Measurements from ENCODE around the gene MILR1. TPM values are rescaled to one million over a fixed set of nuclear protein-coding genes. Genes with fewer than 3 reads are reported as not detected.

Gene MILR1
- total RNA-seq, 3 donors from 2014 or later (not counting 1 experiment from before 2014, with no cell fraction given): 2.2 to 12.0 (median 3.3) TPM

GRCh38 chr17:64439956-64440355 is 9.0 kb upstream of the MILR1 start:
- H3K9me3 Mint-ChIP-seq: peaks cover 2 to 5% of the 10 kb centered on the region in 2 donors
- no peak overlapping the region for H3K27ac Mint-ChIP-seq
- DNase-seq (no peak), ATAC-seq (no peak)
- peaks cover 21% of the 10 kb centered on the region for H3K9me3 ChIP-seq (ENCODE audit: control insufficient read depth, insufficient read depth, low read length)
- H3K4me3 ChIP-seq (ENCODE audit: low read length): no peak overlapping the region
- H3K36me3 ChIP-seq (ENCODE audit: control insufficient read depth, insufficient read depth, low read length): no peaks in the 10 kb centered on the region
- peaks cover 9% of the 10 kb centered on the region for H3K36me3 Mint-ChIP-seq
- H3K4me3 Mint-ChIP-seq: no peak overlapping the region
- H3K4me1 Mint-ChIP-seq: peaks cover 12% of the 10 kb centered on the region in 2 donors
- H3K27me3 ChIP-seq (ENCODE audit: control insufficient read depth, insufficient read depth, low read length): no peaks in the 10 kb centered on the region
- no peak overlapping the region for H3K27ac ChIP-seq (ENCODE audit: low read length)
- H3K27me3 Mint-ChIP-seq (ENCODE audit: low read depth in 2 of 2): no peaks in the 10 kb centered on the region
- H3K4me1 ChIP-seq (ENCODE audit: control insufficient read depth, insufficient read depth, low read length): peaks cover 26% of the 10 kb centered on the region
- intact Hi-C loops (cut with micrococcal nuclease): no loop called here
- no peak for TF ChIP-seq CTCF (IDR thresholded peaks at IDR 0.05)
- 83% methylated on average over 2 of the region's 2 CpGs for WGBS (ENCODE audit: insufficient coverage)

GRCh38 chr17:64441772-64442540 is 7.0 kb upstream of the MILR1 start:
- Histone ChIP-seq H3K27me3 (ENCODE audit: control insufficient read depth, insufficient read depth, low read length) (no peaks in the 10 kb centered on the region), H3K36me3 (ENCODE audit: control insufficient read depth, insufficient read depth, low read length) (no peaks in the 10 kb centered on the region), H3K4me3 (ENCODE audit: low read length) (no peak overlapping the region), H3K27ac (ENCODE audit: low read length) (peak overlapping the region; percentile 9), H3K9me3 (ENCODE audit: control insufficient read depth, insufficient read depth, low read length) (peaks cover 21% of the 10 kb centered on the region), H3K4me1 (ENCODE audit: control insufficient read depth, insufficient read depth, low read length) (peaks cover 26% of the 10 kb centered on the region)
- ATAC-seq (peak; percentile 54 to 75 (median 60)), DNase-seq (peak in 1 of 2 donors; percentile 63)
- WGBS (ENCODE audit: insufficient coverage): 21% methylated on average over 9 of the region's 10 CpGs
- TF ChIP-seq CTCF (IDR thresholded peaks at IDR 0.05): no peak
- H3K9me3 Mint-ChIP-seq: peaks cover 2 to 5% of the 10 kb centered on the region in 2 donors
- H3K4me1 Mint-ChIP-seq: peaks cover 12% of the 10 kb centered on the region in 2 donors
- peak overlapping the region; percentile 34 to 76 for H3K27ac Mint-ChIP-seq
- intact Hi-C loops (cut with micrococcal nuclease): no loop called here
- peak overlapping the region; percentile 43 for H3K4me3 Mint-ChIP-seq
- peaks cover 9% of the 10 kb centered on the region for H3K36me3 Mint-ChIP-seq
- no peaks in the 10 kb centered on the region for H3K27me3 Mint-ChIP-seq (ENCODE audit: low read depth in 2 of 2)

GRCh38 chr17:64442541-64442971 is 6.4 kb upstream of the MILR1 start:
- no peak overlapping the region for H3K4me3 ChIP-seq (ENCODE audit: low read length)
- peaks cover 2 to 5% of the 10 kb centered on the region in 2 donors for H3K9me3 Mint-ChIP-seq
- H3K27me3 Mint-ChIP-seq (ENCODE audit: low read depth in 2 of 2): no peaks in the 10 kb centered on the region
- H3K4me3 Mint-ChIP-seq: peak overlapping the region; percentile 43
- no peaks in the 10 kb centered on the region for H3K27me3 ChIP-seq (ENCODE audit: control insufficient read depth, insufficient read depth, low read length)
- intact Hi-C loops (cut with micrococcal nuclease): no loop called here
- peaks cover 15% of the 10 kb centered on the region for H3K9me3 ChIP-seq (ENCODE audit: control insufficient read depth, insufficient read depth, low read length)
- H3K36me3 ChIP-seq (ENCODE audit: control insufficient read depth, insufficient read depth, low read length): no peaks in the 10 kb centered on the region
- peak overlapping the region; percentile 9 for H3K27ac ChIP-seq (ENCODE audit: low read length)
- H3K27ac Mint-ChIP-seq: peak overlapping the region; percentile 34 to 76
- no peak for TF ChIP-seq CTCF (IDR thresholded peaks at IDR 0.05)
- H3K36me3 Mint-ChIP-seq: peaks cover 9% of the 10 kb centered on the region
- peaks cover 26% of the 10 kb centered on the region for H3K4me1 ChIP-seq (ENCODE audit: control insufficient read depth, insufficient read depth, low read length)
- ATAC-seq: peak; percentile 41 to 48 (median 47)
- H3K4me1 Mint-ChIP-seq: peaks cover 12% of the 10 kb centered on the region in 2 donors
- 28% methylated on average over 3 of the region's 3 CpGs for WGBS (ENCODE audit: insufficient coverage)
- DNase-seq: no peak
